ENCODE data around the gene KLHL29.
"Not testable (repeated sequence)": the region's sequence is repeated elsewhere in the genome, so short reads cannot be mapped to it uniquely, and the experiment has no call there.

Gene KLHL29

GRCh38 chr2:23373666-23374065 is 11.3 kb upstream of the KLHL29 start:
- DNase-seq: no peak

- no peak for DNase-seq
These were observed 9.5 kb upstream of the KLHL29 start for GRCh38 chr2:23375448-23375847.

DNA sequence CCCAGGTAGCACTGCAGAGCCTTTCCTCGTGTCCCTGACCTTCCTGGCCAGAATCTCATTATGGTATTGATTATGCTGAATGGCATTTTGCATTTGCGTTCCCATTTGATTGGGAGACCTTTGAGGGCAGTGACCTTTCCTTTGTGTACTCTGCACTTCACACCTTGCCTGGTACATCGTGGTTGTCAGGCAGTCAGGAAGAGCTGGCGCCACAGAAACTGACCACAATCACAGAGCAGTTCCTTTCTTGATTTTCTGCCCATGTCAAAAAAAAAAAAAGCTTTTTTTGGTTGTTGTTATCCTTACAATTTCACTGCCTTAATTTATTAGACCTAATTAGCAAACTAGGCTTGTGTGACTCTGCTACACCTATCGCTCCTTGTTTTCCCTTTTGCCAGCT is 8.9 kb upstream of the KLHL29 start:
- no peak for DNase-seq

- DNase-seq: no peak
These were observed 8.0 kb upstream of the KLHL29 start for GRCh38 chr2:23376972-23377371.

- DNase-seq: no peak
These were observed 7.2 kb upstream of the KLHL29 start for GRCh38 chr2:23377771-23378170.

DNA sequence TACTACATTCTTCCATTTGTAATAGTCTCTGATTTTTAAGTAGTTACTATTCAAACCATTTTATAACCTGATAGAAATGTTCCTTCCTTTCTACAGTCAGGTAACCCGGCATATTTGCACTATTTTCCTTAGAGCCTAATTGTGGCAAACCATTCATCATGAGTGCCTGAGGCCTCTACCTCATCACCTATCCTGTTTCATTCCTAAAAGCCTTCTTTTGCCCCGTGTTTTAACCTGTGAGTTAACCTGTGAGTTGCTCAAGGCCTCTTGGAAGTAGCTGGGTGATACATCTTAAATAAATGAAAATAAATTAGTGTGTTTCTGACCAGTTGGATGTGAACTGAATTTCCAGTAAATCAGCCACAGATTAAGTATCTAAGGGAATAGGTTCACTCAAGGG is 6.5 kb upstream of the KLHL29 start:
- DNase-seq: no peak

DNA sequence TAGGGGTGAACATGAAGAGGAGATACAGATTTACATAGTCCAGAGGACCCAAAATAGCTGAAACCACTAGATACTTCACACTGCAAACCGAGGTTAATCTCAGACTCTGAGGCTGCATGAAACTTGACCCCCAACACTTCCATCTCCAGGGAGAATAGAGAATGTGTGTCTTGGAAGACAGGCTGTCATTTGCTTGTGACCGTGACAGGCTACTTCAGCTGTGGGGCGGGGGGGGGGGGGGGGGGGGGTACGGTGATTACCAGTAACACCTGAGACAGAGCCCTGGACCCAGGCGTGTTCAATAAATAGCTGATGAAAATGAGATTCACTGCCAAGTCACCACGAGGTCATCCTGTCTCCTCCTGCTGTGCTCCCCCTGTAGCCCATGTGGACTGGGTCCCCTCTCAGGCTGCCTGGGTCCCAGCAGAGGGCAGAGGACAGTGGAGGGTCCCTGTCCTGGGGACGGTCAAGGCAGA is 5.7 kb upstream of the KLHL29 start:
- no peak for DNase-seq

- DNase-seq: peak; percentile 17 to 32
These were observed 4.4 kb upstream of the KLHL29 start for GRCh38 chr2:23380562-23381065.

DNA sequence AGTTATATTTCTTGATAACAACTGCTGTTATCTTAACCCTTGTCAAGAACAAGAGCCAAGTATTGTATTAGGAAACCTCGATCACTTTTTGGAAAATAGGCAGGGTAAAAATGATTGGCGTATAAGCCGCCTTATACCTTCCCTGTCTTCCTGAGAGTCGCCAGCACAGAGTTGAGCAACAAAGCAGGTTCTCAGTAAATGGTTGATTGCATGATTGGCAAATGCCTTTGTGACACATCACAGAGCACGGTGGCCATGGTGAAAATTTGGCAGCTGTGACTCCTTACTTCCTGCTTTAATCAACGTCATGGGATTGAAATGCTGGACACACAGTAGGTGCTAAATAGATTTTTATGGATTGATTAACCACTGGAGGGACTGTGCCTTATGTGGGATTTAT is 3.9 kb upstream of the KLHL29 start:
- peak; percentile 49 to 62 for DNase-seq

DNA sequence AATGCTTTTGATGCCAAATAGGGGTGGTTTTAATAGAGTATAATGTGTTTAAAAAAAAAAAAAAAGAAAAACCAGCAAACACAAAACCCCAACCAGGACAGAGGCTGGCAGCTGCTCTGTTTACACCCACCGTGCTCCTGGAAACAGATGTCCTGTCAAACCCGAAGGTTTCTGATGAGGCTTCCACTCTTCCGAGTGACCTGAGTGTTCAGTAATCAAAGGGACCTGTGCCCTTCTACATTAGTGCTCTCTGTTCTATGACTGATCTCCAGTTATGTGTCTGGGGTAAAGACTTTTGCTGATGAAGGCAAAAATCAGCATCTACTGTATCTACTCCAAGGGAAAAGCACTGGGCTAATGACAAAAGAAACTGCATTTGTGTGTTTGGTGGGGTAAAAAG is 3.5 kb upstream of the KLHL29 start:
- DNase-seq: no peak

GRCh38 chr2:23383100-23383499 is 1.9 kb upstream of the KLHL29 start:
- no peak for DNase-seq

GRCh38 chr2:23385351-23385747 is 370 bp downstream of the KLHL29 start:
- peak in 1 of 2 donors; percentile 34 for DNase-seq

DNA sequence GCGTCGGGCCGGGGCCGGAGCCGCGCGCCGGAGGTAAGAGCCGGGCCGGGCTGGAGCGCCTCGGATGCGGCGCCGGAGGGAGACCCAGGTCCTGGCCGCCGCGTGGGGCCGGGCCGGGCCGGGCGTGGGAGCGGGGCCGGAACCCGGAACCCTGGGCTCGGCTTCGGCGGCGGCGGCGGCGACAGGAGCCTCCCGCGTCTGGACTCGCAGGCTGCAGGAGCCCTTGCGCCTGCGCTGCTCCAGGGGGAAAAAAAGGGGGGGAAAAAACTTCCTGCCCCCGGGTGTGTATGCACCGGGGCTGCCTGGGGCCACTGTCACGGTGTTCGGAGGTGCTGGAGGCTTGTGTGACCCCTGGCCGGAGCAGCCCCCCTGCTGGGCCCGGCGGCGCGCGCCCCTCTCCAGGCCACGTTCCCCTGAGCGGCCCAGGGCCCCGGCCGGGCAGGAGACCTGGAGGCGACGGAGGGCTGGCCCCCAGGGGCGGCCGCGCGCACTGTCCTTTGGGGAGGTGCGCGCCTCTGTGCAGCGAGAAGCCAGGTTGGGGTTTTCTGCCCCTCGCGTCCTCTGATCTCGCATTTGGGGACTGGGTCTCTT is 864 bp downstream of the KLHL29 start:
- DNase-seq: no peak

DNA sequence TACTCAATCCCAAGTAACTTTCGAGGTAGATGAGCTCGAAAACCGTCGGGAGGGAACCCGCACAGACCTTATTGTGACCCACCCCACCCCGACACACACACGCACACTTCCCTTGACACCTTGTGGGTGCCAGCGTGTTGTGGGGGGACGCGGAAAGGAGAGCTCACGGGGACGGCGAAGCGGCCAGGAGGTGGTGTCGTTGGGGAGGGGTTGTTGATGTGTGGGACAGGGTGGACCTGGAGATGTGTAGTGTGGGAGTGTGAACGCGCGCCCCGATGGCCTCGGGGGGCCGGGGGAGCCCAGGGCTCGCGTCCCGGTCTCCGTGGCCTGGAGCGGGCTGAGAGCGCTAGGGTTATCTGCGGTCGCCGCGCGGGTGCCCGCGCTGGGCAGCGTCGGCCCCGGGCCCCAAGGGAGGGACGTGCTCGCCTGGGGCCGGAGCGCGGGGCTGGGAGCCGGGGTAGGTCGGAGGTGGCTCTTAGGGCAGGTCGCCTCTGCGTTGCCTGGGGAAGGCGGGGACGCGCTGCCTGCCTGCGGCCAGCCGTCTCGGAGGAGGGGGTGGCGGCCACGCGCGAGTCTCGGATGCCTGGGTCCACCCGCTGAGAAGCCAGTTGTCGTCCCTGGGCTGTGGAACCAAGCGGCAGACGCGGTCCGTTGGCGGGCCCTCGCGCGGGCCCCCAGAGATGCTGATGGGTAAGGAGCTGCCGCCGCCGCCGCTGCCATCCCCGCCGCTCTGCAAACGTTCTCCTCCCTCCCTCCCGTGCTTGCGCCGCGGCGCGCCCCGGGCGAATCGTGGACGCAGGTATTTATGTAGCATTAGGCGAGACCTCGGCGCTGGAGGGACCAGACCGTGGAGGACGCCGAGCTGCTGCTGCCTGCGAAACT is 1.6 kb downstream of the KLHL29 start:
- DNase-seq: no peak

DNA sequence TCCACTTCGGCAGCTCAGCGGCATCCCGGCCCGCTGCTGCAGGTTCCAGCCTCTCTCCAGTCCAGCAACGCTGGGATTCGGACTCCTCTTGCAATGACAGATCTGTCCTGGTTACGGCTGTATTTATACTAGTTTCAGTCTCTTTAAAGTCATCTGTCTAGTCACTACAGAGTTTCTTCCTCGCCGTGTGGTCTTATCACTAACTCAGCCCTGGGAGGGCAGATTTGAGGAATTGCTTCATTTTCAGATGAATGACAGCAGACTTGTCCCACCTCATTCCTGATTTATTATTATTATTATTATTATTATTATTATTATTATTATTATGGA is 2.2 kb downstream of the KLHL29 start:
- DNase-seq: no peak

DNA sequence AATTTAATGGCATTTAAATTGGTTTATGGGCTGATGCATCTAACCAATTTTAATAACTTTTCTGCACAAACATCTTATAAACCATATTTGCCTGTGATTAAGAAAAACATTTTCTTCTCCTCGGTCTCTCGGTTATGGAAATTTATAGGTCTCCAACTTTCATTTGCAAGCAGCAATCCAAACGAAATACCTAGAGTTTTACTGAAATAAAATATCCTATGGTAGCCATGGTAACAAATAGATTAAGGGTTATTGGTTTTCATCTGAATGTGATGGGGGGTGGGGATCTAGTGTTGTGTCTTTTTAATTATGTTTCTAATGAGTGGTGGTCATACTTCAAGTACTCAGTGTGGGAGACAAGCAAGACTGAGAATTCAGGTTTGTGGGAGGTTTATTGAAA is 2.9 kb downstream of the KLHL29 start:
- DNase-seq: no peak

- DNase-seq: no peak
These were observed 3.3 kb downstream of the KLHL29 start for GRCh38 chr2:23388294-23388693.

GRCh38 chr2:23388756-23389514 is 4.0 kb downstream of the KLHL29 start:
- no peak for DNase-seq

DNA sequence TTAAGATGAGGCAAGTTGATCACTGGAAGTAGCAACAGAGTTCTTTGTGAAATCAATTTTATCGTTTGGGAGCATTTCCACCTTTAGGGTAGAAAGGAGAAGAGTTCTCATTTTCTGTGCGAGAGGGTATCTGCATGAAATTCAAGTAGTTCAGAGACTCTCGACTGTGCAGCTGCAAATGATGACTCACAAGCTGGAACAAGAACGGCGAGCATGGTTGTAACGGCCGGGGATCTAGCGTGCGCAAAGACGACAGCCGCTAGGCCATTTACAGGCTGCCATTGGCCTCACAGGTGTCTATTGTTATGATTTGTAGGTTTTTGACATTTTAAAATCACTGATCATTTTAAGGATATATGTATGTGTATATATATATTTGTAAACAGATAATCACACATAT is 5.2 kb downstream of the KLHL29 start:
- DNase-seq: peak in 1 of 2 donors; percentile 13

DNA sequence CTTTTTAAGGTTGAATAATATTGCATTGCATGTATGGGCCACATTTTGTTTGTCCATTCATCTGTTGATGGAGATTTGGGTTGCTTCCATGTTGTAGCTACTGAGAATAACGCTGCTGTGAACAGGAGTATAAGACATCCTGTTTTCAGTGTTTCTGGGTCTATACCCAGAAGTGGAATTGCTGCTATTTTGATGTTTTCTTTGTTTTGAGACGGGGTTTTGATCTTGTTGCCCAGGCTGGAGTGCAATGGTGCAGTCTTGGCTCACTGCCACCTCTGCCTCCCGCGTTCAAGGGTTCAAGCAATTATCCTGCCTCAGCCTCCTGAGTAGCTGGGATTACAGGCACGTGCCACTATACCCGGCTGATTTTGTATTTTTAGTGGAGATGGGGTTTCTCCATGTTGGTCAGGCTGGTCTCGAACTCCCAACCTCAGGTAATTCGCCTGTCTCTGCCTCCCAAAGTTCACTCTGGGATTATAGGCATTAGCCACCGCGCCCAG is 6.3 kb downstream of the KLHL29 start:
- not testable (repeated sequence) for DNase-seq

GRCh38 chr2:23393722-23394121 is 8.7 kb downstream of the KLHL29 start:
- DNase-seq: peak; percentile 53 to 71

DNA sequence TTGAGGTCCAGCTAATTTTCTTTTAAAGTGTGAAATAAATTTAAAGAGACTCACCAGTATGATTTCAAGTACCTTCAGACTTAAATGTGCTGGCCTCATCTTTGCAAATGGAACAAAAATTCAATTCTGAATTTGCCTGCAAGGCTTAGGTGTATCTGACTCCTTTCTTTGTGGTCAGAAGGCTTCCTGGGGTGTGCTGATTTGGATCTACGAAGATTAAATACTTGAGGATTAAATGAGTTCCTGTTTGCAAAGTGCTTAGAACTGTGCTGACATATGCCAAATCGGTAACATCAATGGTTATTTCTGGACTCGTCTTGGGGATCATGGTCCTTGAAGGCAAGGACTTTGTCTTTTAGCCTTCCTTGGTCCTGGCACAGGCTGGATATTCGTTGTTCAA is 9.7 kb downstream of the KLHL29 start:
- no peak for DNase-seq

DNA sequence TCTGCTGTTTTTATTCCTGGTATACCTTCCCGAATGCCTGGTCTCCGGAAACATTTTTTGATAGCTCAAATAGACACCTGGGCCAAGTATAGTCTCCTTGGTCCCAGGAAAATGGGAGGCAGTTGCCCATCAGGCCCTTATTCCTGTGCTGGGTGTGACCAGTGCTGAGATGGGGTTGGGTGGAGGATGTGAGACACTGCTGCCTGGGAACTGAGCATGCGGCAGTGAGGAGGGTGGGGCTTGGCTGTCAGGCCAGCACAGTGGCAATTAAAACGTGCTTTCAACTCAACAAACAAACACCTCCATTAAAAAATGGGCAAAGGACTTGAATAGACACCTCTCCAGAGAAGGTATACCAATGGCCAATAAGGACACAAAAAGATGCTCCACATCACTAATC is 12.5 kb downstream of the KLHL29 start:
- DNase-seq: no peak

Data from inflammatory macrophage (primary cell).